Fibroblast of lung (primary cell): ENCODE measurements around the gene NKPD1. TPM values are rescaled to one million over a fixed set of nuclear protein-coding genes. Genes with fewer than 3 reads are reported as not detected.
A peak's percentile ranks its signal among the peaks of the same experiment; 100 is the strongest.

Source experiments
- DNase-seq, 2 donors: peaks; one replicate each; pipeline versions ENCODE4 v3.0.0 to v3.0.0-alpha.2; 2010; ENCODE audit warnings: low read depth in 2 of 2
- H2AFZ ChIP-seq: 2 replicates; pipeline ENCODE4 v1.5.1; 2012; ENCODE audit warnings: low read length, control low read depth, inconsistent platforms
- H3K27ac ChIP-seq: 2 replicates; pipeline ENCODE4 v1.5.1; 2011; ENCODE audit warnings: low read length, control low read depth; ENCODE audit not compliant: insufficient read depth
- H3K27me3 ChIP-seq: 2 replicates; pipeline ENCODE4 v1.5.1; 2011; ENCODE audit warnings: mild to moderate bottlenecking, low read length; ENCODE audit not compliant: control insufficient read depth, insufficient read depth
- H3K36me3 ChIP-seq: 2 replicates; pipeline ENCODE4 v1.5.1; 2011; ENCODE audit warnings: low read length; ENCODE audit not compliant: control insufficient read depth, insufficient read depth
- H3K4me1 ChIP-seq: 2 replicates; pipeline ENCODE4 v1.5.1; 2011; ENCODE audit warnings: low read length; ENCODE audit not compliant: control insufficient read depth, insufficient read depth; ENCODE audit errors: extremely low read depth
- H3K4me2 ChIP-seq: 2 replicates; pipeline ENCODE4 v1.5.1; 2011; ENCODE audit warnings: low read length, control low read depth; ENCODE audit not compliant: insufficient read depth; ENCODE audit errors: extremely low read depth
- H3K4me3 ChIP-seq, 4 experiments: fragments of 200-600 bp in 1 of 4; sonication (generic) in 1 of 4; replicated peaks in 1 of 4; 2 replicates each; pipeline ENCODE4 v1.5.1; 2011 to 2016; ENCODE audit warnings: low read length in 4 of 4, low read depth in 3 of 4, mild to moderate bottlenecking in 3 of 4, control low read depth in 2 of 4, inconsistent platforms in 1 of 4, mixed read lengths in 1 of 4; ENCODE audit not compliant: insufficient read depth in 1 of 4; ENCODE audit errors: control extremely low read depth in 1 of 4
- H3K79me2 ChIP-seq: 2 replicates; pipeline ENCODE4 v1.5.1; 2012; ENCODE audit warnings: mild to moderate bottlenecking, low read length, inconsistent platforms; ENCODE audit not compliant: control insufficient read depth, insufficient read depth
- H3K9ac ChIP-seq: 2 replicates; pipeline ENCODE4 v1.5.1; 2011; ENCODE audit warnings: mild to moderate bottlenecking, low read length, control low read depth; ENCODE audit not compliant: insufficient read depth
- H3K9me3 ChIP-seq: 2 replicates; pipeline ENCODE4 v1.5.1; 2012; ENCODE audit warnings: low read depth, low read length; ENCODE audit not compliant: control insufficient read depth, insufficient read depth
- H4K20me1 ChIP-seq: 2 replicates; pipeline ENCODE4 v1.5.1; 2011; ENCODE audit warnings: low read length; ENCODE audit not compliant: control insufficient read depth, insufficient read depth; ENCODE audit errors: extremely low read depth
- CTCF ChIP-seq, 2 donors: IDR thresholded peaks in 1 of 2; conservative IDR thresholded peaks in 1 of 2; 1 replicate in 1 of 2; 2 replicates in 1 of 2; pipeline ENCODE4 v1.5.1; 2011 to 2012; ENCODE audit warnings: low read length in 2 of 2, control low read depth in 1 of 2, inconsistent platforms in 1 of 2, low read depth in 1 of 2, mild to moderate bottlenecking in 1 of 2
- EZH2 ChIP-seq: IDR thresholded peaks from 2 replicates; pipeline ENCODE4 v1.5.1; 2012; ENCODE audit warnings: low read length, control low read depth, mild to moderate bottlenecking; ENCODE audit errors: missing control alignments
- polyA plus RNA-seq, 2 donors: library from polyadenylated mRNA; depleted of rRNA in 1 of 2; stranded (reverse) in 1 of 2; unstranded in 1 of 2; fragments of >200 nt; gene quantifications; 2 replicates each; pipeline ENCODE4 v1.2.1, GENCODE V29; 2011 to 2012; ENCODE audit warnings: missing spikeins in 1 of 2
- total RNA-seq: library from RNA; depleted of rRNA; stranded (reverse); fragments of >200 nt; gene quantifications from 2 replicates; pipeline ENCODE4 v1.2.1, GENCODE V29; 2014

NKPD1 gene
- total and polyA plus RNA-seq, 2 donors (not counting 1 experiment from before 2014, with no cell fraction given), result 0.17 TPM; not detected in 1

GRCh38 chr19:45168767-45169351 is 8.1 kb upstream of the NKPD1 start:
- no peak overlapping the region for H3K9ac ChIP-seq

GRCh38 chr19:45166723-45167252 is 6.0 kb upstream of the NKPD1 start:
- H4K20me1 ChIP-seq, result no peaks in the 10 kb centered on the region
- no peak for TF ChIP-seq EZH2
- no peak for TF ChIP-seq CTCF (conservative IDR thresholded peaks at IDR 0.05 in 1 of 2, IDR thresholded peaks at IDR 0.05 in 1 of 2; ENCODE audit: low read depth in 1 of 2, low read length in 2 of 2)
- no peaks in the 10 kb centered on the region for H3K36me3 ChIP-seq
- no peak for DNase-seq
- no peaks in the 10 kb centered on the region for H3K9me3 ChIP-seq
- H3K79me2 ChIP-seq, result no peaks in the 10 kb centered on the region
- no peaks in the 10 kb centered on the region for H3K4me1 ChIP-seq
- H2AFZ ChIP-seq, result no peak overlapping the region
- H3K4me3 ChIP-seq, result no peak overlapping the region
- no peak overlapping the region for H3K27ac ChIP-seq
- H3K27me3 ChIP-seq, result no peaks in the 10 kb centered on the region
- H3K9ac ChIP-seq, result no peak overlapping the region
- H3K4me2 ChIP-seq, result no peak overlapping the region

More at GRCh38 chr19:45168767-45169351, 8.1 kb upstream of the NKPD1 start:
- H3K79me2 ChIP-seq, result no peaks in the 10 kb centered on the region
- no peak for DNase-seq
- H3K27me3 ChIP-seq, result no peaks in the 10 kb centered on the region
- no peak overlapping the region for H3K27ac ChIP-seq
- H2AFZ ChIP-seq, result no peak overlapping the region
- H3K9me3 ChIP-seq, result no peaks in the 10 kb centered on the region
- TF ChIP-seq CTCF (conservative IDR thresholded peaks at IDR 0.05 in 1 of 2, IDR thresholded peaks at IDR 0.05 in 1 of 2; ENCODE audit: low read depth in 1 of 2, low read length in 2 of 2) (no peak), EZH2 (no peak)
- H3K4me2 ChIP-seq, result no peak overlapping the region
- no peaks in the 10 kb centered on the region for H3K36me3 ChIP-seq
- H4K20me1 ChIP-seq, result no peaks in the 10 kb centered on the region
- no peak overlapping the region for H3K4me3 ChIP-seq
- no peaks in the 10 kb centered on the region for H3K4me1 ChIP-seq

- peaks cover 6% of the 10 kb centered on the region for H3K27me3 ChIP-seq
- no peaks in the 10 kb centered on the region for H3K36me3 ChIP-seq
- peak; percentile 47 to 68 for DNase-seq
- peak overlapping the region; percentile 13 for H3K4me2 ChIP-seq
- no peaks in the 10 kb centered on the region for H3K4me1 ChIP-seq
- no peaks in the 10 kb centered on the region for H4K20me1 ChIP-seq
- TF ChIP-seq EZH2, result no peak
- no peak for TF ChIP-seq CTCF (conservative IDR thresholded peaks at IDR 0.05 in 1 of 2, IDR thresholded peaks at IDR 0.05 in 1 of 2; ENCODE audit: low read depth in 1 of 2, low read length in 2 of 2)
- H3K9me3 ChIP-seq, result no peaks in the 10 kb centered on the region
- H3K9ac ChIP-seq, result no peak overlapping the region
- no peak overlapping the region for H2AFZ ChIP-seq
- no peak overlapping the region for H3K27ac ChIP-seq
- no peaks in the 10 kb centered on the region for H3K79me2 ChIP-seq
- H3K4me3 ChIP-seq, result no peak overlapping the region
These were observed 4.0 kb upstream of the NKPD1 start for GRCh38 chr19:45164577-45165335.
